ENCODE data around the gene SDC4.
A peak's percentile ranks its signal among the peaks of the same experiment; 100 is the strongest.

The SDC4 gene, protein sequence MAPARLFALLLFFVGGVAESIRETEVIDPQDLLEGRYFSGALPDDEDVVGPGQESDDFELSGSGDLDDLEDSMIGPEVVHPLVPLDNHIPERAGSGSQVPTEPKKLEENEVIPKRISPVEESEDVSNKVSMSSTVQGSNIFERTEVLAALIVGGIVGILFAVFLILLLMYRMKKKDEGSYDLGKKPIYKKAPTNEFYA

GRCh38 chr20:45347936-45348778, at the start of gene SDC4:
Gene SDC4 (minus strand): TSS chr20:45348424. CDS start chr20:45348384, 40 bp downstream.
- peak; percentile 81 for DNase-seq (ENCODE audit: low spot score)

DNA sequence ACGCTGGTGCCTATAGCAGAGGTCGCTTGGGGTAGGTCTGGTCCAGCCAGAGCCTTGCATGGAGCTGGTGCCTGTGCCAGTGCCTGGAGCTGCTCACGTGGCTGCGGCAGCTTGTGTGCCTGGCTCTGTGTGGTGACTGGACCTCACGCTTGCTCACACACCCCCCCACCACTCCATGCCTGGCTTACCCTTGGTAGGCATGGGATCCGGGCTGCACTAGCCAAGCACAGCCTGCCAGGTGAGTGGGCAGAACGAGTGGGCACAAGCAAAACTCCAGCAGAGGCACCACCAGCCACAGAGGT, 46.8 kb upstream of the SDC4 start:
- DNase-seq (ENCODE audit: low spot score), result no peak

DNA sequence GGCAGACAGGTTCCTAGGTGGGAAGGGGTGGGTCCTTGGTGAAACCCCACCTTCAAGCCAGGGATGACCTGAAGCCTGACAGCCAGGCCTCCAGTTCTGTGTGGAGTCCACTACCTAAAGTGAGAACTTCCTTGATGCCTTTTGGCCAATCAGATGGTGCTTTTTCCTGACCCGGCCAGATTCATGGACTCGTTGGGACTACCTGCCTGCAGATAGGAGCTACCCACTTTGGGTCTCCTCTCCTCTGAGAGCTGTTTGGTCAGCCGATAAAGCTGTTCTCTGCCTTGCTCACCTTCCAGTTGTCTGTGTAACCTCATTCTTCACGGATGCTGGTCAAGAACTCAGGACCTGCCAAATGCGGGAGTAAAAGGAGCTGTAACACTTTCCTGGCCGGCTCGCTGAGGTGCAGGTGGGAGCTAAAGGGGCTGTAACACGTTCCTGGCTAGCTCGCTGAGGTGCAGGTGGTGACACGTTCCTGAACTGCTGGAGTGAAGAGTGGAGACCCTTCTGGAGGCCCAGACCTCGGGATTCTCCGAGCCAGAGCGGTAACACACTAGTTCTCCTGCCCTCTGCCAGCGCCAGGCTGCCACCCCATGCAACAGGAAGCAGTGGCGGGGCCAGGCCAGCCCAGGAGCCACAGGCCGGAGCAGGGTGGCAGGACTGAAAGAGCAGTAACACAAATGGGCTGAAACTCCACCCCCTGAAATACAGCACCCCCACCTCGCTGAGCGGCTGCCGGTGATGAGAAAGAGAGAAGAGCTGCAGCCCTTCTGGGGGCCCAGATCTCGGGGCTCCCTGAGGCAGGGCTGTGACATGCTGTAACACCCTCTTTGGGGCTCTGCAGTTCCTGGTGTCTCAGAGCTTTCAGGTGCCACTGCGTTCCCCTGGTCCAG, 46.2 kb upstream of the SDC4 start:
- DNase-seq (ENCODE audit: low spot score), result no peak

GRCh38 chr20:45392733-45393132, 44.5 kb upstream of the SDC4 start:
- peak; percentile 39 for DNase-seq (ENCODE audit: low spot score)

- no peak for DNase-seq (ENCODE audit: low spot score)
These were observed 43.3 kb upstream of the SDC4 start for GRCh38 chr20:45391559-45391958.

DNA sequence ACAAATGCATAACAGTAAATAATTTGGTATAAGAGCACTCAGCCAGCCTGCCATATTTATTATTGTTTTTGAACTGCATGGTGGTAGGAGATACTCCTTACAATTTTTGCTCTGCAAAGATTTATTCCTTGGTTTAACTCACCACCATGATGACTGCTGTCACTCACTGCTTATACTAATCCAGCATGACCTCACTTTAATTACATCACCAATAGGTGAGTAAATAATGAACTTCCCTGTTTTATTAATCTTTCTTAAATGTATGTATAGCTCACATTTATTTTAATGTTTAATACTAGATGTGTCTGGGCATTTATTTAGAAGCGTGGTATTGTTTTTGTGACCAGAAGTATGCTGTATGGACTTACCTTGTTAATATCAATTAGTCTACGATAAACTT, 42.7 kb upstream of the SDC4 start:
- no peak for DNase-seq (ENCODE audit: low spot score)

- DNase-seq (ENCODE audit: low spot score), result no peak
These were observed 39.0 kb upstream of the SDC4 start for GRCh38 chr20:45387274-45387673.

DNA sequence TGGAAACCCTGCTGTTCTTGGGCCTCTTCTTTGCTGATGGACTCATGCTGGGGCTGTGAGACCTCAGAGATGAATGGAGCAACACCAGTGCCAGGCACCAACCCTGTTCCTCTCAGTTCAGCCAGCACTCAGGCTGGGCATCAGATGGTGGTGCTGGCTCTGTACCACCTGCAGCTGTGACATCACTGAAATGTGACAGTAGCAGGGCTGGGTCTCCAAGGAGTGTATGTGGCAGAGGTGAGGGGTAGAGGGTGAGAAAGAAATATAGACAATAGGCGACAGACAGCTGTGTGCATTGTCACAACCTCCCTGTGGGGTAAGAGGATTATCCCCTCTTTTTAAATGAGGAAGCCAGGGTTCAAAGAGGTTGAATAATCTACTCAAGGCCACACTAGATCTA, 30.0 kb upstream of the SDC4 start, which contains the start of gene TP53TG5:
TSS of gene TP53TG5 (minus strand) at position 135 of the 400 bp plus-strand sequence. CDS start at position 46, 89 bp downstream.
- no peak for DNase-seq (ENCODE audit: low spot score)

- no peak for DNase-seq (ENCODE audit: low spot score)
These were observed 29.0 kb upstream of the SDC4 start for GRCh38 chr20:45377269-45377668.

GRCh38 chr20:45374966-45375365, 26.7 kb upstream of the SDC4 start:
- DNase-seq (ENCODE audit: low spot score), result no peak

- no peak for DNase-seq (ENCODE audit: low spot score)
These were observed 25.9 kb upstream of the SDC4 start for GRCh38 chr20:45374101-45374467.

GRCh38 chr20:45373353-45374100, 25.3 kb upstream of the SDC4 start:
- peak; percentile 45 for DNase-seq (ENCODE audit: low spot score)

DNA sequence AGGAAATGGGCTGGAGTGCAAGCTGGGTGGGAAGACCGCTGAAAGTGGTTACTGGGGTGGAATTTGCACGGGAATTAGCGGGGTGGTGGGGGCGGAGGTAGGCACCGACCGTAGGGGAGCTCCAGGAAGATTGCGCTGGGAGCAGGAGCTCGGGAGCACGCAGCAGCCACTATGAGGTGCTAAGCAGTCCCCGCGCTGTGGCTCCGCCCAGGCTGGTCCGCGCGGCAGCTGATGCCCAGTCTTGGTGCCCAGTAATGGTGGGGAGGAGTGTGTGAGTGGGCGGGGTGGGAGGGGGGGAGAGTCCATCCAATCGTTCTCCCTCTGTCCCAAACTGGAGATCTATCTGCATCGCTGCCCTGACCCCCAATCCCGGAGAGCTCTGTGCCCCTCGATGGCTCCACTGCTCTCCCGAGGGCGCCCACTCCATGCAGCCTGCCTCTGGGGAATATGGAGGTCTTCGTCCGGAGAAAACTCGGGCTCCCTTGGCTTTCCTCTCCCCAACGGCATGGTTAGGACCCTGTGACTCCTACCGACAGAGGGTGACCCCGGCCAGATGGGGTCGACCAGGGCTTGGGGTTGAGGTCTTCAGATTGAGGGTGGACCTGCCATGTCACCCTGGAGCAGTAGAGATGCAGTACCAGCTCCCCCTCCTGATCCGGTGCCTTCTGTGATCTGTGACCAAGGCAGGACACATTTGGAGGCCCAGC, 24.6 kb upstream of the SDC4 start:
- DNase-seq (ENCODE audit: low spot score), result no peak

DNA sequence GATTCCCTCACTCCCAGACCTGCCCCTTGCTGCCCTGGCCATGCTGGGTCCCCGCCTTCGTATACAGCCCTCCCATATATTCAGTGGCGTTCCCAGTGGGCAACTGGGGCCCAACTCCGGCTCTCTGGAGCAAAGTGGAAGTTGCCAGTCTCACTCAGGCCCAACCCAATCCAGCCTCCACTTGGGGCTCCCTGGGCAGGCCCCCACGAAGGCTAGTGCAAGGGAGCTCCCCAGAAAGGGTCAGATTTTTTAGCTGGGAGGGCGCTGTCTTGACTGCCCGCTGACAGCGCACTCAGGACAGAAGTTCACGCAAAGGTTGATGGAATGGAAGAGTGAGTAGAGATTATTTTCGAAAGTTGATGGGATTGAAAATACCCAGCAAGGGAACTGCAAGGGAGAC, 24.0 kb upstream of the SDC4 start:
- no peak for DNase-seq (ENCODE audit: low spot score)

DNA sequence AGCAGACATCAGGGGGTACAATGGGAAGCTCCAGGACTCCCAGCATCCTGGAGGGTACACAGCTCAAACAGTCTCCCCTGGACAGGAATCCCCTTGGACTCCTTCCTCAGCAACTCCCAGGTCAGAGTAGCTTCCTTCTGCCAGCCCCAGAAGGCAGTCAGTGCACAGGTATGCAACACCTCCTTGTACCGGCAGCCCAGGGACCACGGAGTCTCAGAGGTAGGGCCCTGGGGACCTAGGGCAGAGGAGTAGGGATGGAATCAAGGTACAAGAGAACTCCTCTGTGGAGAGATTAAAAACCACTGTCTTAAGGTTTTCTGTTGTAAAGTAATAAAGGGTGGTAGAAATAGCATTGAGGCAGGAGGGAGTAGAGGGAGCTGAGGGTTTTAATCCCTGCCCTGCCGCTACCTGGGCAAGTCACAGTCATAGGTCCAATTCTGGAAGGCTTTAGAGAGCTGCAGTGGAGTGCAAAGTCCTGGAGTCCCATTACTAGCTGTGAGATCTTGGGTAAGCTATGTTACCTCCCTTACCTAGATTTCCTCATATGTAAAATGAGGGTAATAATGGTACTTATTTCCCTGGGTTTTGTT, 22.4 kb upstream of the SDC4 start:
- DNase-seq (ENCODE audit: low spot score), result no peak

- no peak for DNase-seq (ENCODE audit: low spot score)
These were observed 20.2 kb upstream of the SDC4 start for GRCh38 chr20:45368221-45368980.

GRCh38 chr20:45367126-45367525, 18.9 kb upstream of the SDC4 start:
- no peak for DNase-seq (ENCODE audit: low spot score)

GRCh38 chr20:45366631-45367030, 18.4 kb upstream of the SDC4 start:
- no peak for DNase-seq (ENCODE audit: low spot score)

DNA sequence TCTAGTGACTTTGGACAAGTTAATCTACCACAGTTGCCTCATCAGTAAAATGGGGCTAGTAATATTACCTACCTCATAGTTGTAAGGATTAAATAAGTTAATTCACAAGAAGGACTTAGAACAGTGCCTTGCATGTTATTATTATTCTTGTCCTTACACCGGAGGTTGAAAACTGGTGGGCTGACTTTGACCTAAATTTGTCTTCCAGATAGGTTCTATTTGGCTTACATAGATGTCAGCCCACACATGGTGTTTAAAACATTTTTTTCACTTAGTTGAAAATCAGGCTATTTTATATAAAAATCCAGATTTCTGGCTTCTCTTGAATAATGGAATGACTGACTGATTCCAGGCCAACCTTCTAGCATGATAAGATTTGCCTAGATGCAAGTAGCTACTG, 18.0 kb upstream of the SDC4 start:
- DNase-seq (ENCODE audit: low spot score), result no peak

DNA sequence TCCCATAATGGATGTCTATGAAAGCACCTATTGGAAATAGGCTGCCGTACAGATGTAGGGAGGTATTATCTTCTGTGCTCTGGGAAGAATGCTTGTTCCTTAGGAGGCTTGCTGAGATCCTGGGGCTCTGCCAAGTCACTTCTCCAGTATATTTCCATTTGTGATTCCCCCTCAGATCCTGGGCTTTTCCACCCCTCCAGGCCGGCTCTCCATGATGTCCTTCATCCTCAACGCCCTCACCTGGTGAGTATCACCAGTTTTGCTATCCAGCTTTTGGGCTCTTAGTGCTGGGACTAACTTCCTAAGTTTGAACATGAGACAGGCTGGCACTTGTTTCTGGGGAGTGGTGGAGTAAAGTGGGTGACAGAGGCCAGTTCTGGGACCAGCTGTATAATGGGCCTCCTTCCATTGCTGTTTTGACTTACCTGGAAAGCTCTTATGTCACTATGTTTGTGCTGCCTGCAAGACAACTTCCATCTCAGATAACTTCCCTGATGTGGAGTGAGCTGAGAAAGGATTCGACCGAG, 17.3 kb upstream of the SDC4 start:
- no peak for DNase-seq (ENCODE audit: low spot score)

Data from RKO (cell line).